Erythroblast (primary cell): Measurements from ENCODE around the gene DYDC1.

ENCODE experiments used
- GATA1 ChIP-seq: IDR thresholded peaks from 2 replicates; pipeline ENCODE4 v1.6.1; 2011; ENCODE audit warnings: low read depth, mild to moderate bottlenecking, control low read depth, low read length, moderate library complexity
- POLR2A ChIP-seq: IDR thresholded peaks from 2 replicates; pipeline ENCODE4 v1.6.1; 2011; ENCODE audit warnings: mild to moderate bottlenecking, low read length

DNA sequence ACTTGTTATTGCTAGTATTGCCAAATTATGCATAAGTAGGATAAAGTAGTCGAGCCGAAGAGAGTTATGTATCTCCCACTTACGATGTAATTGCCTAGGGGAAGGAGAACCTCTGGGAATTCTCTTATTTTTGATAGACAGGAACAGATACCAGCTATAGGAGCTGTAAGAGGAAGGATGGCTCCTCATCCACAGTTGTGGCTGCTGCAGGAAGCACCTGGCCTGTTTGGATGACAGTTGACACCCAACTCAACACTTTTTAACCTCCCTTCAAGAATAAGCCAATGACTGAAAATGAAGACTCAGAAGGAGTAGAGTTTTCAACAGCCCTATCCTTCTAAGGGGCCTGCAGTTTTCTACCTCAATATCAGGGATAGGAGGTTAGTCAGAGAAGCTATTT lies 6.3 kb downstream of the DYDC1 start:
- TF ChIP-seq POLR2A (no peak), GATA1 (no peak)
